ENCODE results near the gene DDI2.
"Not testable (repeated sequence)": the region's sequence is repeated elsewhere in the genome, so short reads cannot be mapped to it uniquely, and the experiment has no call there.

The DDI2 gene

DNA sequence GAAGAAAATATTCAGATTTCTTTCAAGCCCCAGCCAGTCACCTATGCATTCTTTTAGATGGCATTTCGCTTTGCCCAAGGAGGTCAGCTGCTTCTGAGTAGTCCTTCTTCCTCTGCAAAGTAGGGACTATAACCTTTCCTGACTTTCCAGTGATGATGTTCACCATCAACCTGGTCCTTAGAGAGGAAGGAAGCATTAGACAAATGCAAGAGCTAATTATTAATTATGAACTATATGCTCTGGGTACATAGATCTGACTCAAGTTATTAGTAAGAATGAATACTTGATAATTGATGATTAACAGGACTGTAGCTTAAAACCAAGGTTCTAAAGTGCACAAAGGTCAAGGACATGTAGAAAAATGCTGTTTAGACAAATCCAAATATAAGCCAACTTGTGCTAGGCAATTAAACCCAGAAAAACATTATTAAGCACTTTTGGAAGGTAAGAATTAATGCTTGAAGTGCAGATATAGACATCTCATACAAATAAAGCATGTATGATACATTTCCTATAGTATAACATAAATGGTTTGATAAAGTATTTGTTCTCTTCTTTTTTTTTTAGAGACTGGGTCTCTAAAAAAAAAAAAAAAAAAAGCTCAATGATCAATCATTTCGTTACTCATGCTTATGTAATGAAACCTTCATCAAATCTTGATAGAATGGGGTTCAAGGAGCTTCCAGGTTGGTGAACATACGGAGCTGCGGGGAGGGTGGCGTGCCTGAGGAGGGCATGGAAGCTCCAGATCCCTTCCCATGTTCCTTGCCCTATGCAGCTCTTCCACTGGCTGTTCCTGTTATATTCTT lies 21.2 kb upstream of the DDI2 start:
- H3K9me3 Mint-ChIP-seq, result no peaks in the 10 kb centered on the region
- no peak for ATAC-seq

DNA sequence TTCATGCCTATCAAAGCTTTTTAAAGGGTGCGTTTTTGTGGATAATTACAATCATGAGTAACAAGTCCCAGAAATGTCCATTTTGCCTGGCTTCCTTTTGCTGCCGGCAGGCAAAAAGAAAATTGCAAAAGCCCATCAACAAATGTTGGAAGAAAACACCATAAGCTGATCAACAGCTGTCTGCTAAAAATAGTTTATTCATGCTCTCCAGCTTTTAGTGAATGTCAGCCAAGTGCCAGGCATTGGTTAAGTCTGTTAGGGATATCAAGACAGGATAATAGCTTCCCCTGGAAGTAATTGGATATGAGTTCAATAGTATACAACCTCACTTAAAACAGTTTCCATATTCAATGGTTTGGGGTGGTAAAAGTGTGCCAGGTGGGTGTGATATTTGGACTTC lies 18.8 kb upstream of the DDI2 start:
- Mint-ChIP-seq H3K4me1 (peaks cover 8% of the 10 kb centered on the region), H3K4me3 (no peak overlapping the region), H3K27me3 (no peaks in the 10 kb centered on the region), H3K9me3 (no peaks in the 10 kb centered on the region), H3K27ac (no peak overlapping the region)
- DNase-seq (no peak), ATAC-seq (no peak)

More for the DNA sequence above, 21.2 kb upstream of the DDI2 start:
- no peak for DNase-seq
- H3K27ac Mint-ChIP-seq, result no peak overlapping the region
- no peaks in the 10 kb centered on the region for H3K4me1 Mint-ChIP-seq
- no peak overlapping the region for H3K4me3 Mint-ChIP-seq
- no peaks in the 10 kb centered on the region for H3K27me3 Mint-ChIP-seq

DNA sequence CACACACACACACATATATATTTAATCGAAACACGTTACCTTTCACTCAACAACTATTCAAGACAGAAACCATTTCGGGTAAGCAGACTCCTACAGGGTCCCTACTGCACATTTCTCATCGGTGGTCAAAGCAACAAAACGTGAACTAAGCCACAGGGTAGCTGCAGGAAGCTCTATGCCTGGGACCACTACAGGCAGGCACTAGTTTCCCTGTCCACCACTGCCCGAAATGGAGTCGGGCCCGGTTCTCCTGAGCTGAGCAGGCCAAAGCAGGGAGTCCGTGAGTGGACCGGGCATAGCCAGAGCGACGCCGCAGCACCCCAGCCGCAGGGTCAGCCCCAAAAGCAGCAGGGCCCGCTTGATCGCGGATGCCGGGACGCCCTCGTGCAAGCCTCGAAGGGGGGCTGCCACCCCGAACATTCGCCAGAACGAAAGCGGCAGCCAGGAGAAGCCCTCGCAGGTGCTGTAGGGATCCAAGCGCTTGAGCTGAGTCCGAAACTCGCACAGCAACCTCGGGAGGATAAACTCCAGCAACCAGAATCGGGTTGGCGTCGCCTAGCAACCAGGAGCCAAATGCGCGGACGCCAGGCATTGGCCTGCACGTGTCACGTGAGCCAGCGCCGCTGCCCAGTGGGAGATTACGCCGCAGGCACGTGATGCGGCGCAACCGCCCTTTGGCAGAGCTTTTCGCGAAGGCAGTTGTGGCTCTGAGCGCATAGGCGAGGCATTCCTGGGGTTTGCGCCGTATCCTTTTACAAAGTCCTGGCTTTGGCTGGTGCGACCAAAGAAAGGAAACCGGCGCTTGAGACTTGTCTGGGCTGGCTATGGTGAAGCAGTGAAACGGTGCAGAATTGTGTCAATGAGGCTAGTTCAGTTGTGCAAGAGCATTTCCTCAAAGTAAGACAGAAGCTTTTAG lies 13.9 kb upstream of the DDI2 start:
- DNase-seq (peak; percentile 87 to 93), ATAC-seq (peak; percentile 99)
- H3K9me3 Mint-ChIP-seq, result no peaks in the 10 kb centered on the region
- no peaks in the 10 kb centered on the region for H3K27me3 Mint-ChIP-seq
- H3K4me3 Mint-ChIP-seq, result peak overlapping the region; percentile 88 to 92
- H3K27ac Mint-ChIP-seq, result peak overlapping the region; percentile 9 to 82
- peaks cover 20% of the 10 kb centered on the region for H3K4me1 Mint-ChIP-seq

- peak overlapping the region; percentile 88 to 92 for H3K4me3 Mint-ChIP-seq
- not testable (repeated sequence) for H3K9me3 Mint-ChIP-seq, DNase-seq, ATAC-seq, H3K27me3 Mint-ChIP-seq
- peaks cover 20% of the 10 kb centered on the region for H3K4me1 Mint-ChIP-seq
- peak overlapping the region; percentile 42 to 58 for H3K27ac Mint-ChIP-seq
Measured at GRCh38 chr1:15603966-15604282, 13.3 kb upstream of the DDI2 start.

- peak overlapping the region in 1 of 2 donors; percentile 92 for H3K4me3 Mint-ChIP-seq
- DNase-seq, result not testable (repeated sequence)
Measured at GRCh38 chr1:15604400-15604799, 12.9 kb upstream of the DDI2 start.

GRCh38 chr1:15605398-15606383 lies 11.6 kb upstream of the DDI2 start:
- H3K27me3 Mint-ChIP-seq, result no peaks in the 10 kb centered on the region
- DNase-seq (no peak), ATAC-seq (no peak)
- no peak overlapping the region for H3K4me3 Mint-ChIP-seq
- no peaks in the 10 kb centered on the region for H3K9me3 Mint-ChIP-seq
- H3K27ac Mint-ChIP-seq, result no peak overlapping the region
- peaks cover 20% of the 10 kb centered on the region for H3K4me1 Mint-ChIP-seq

More at GRCh38 chr1:15604400-15604799, 12.9 kb upstream of the DDI2 start:
- H3K4me1 Mint-ChIP-seq, result peaks cover 20% of the 10 kb centered on the region
- H3K27ac Mint-ChIP-seq, H3K27me3 Mint-ChIP-seq, H3K9me3 Mint-ChIP-seq, ATAC-seq: not testable (repeated sequence)

- Mint-ChIP-seq H3K4me1 (peaks cover under 1% of the 10 kb centered on the region), H3K9me3 (no peaks in the 10 kb centered on the region), H3K4me3 (no peak overlapping the region), H3K27me3 (no peaks in the 10 kb centered on the region), H3K27ac (no peak overlapping the region)
- ATAC-seq, result no peak
- no peak for DNase-seq
Measured at GRCh38 chr1:15609631-15610030, 7.6 kb upstream of the DDI2 start.

DNA sequence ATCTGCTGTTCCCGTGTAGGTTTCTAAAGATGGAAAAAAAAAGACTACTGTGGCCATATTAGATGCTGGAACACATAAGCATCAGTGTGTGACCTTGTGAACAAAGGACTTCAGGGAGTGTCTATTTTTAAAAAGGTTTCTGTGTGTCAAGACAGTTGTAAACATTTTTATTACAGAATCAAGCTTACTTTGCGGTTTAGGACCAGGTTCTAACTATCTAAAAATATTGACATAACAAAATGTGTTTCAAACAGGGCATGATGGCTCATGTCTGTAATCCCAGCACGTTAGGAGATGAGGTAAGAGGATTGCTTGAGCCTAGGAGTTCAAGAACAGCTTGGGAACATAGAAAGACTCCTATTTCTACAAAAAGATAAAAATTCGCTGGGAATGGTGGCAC lies 7.1 kb upstream of the DDI2 start:
- DNase-seq (no peak), ATAC-seq (no peak)
- H3K4me1 Mint-ChIP-seq, result no peaks in the 10 kb centered on the region
- no peaks in the 10 kb centered on the region for H3K27me3 Mint-ChIP-seq
- H3K27ac Mint-ChIP-seq, result no peak overlapping the region
- no peak overlapping the region for H3K4me3 Mint-ChIP-seq
- H3K9me3 Mint-ChIP-seq, result no peaks in the 10 kb centered on the region

GRCh38 chr1:15616373-15617172 lies 685 bp upstream of the DDI2 start:
- peak; percentile 60 for ATAC-seq
- Mint-ChIP-seq H3K4me1 (peaks cover 40% of the 10 kb centered on the region), H3K9me3 (no peaks in the 10 kb centered on the region), H3K27me3 (no peaks in the 10 kb centered on the region), H3K4me3 (peak overlapping the region; percentile 90 to 94), H3K27ac (peak overlapping the region; percentile 96)
- peak in 1 of 2 donors; percentile 4 for DNase-seq

DNA sequence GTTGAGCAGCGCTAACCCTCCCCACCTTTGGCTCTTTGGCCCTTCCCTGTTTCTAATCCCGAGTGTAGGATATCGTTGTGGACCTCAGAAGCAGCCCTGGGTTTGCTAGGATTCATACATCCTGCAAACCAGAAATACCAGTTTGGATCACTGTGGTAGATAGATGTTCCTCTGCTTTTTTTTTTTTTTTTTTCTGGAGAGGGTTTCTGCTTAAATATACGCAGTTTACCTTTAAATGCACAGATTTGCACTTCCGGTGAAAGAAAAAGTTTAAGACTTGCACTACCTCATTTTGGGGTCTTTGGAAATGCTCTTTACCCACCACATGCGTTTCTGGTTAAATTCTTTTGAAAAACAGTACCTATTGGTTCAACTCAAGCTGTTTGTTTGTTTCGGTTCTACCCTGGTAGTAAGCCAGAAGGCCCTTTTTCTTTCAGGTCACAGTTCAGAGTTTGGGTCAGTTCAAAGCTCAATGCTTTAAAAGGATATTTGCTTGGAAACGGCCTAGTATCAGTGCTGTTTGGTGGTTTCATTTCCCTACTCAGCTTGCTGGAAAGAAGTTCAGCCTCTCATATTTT lies 908 bp downstream of the DDI2 start:
- H3K4me3 Mint-ChIP-seq, result peak overlapping the region; percentile 90 to 94
- H3K27ac Mint-ChIP-seq, result peak overlapping the region; percentile 95 to 96
- no peak for DNase-seq
- H3K4me1 Mint-ChIP-seq, result peaks cover 56% of the 10 kb centered on the region
- no peaks in the 10 kb centered on the region for H3K9me3 Mint-ChIP-seq
- H3K27me3 Mint-ChIP-seq, result no peaks in the 10 kb centered on the region
- ATAC-seq, result no peak

GRCh38 chr1:15618655-15619525 lies 1.6 kb downstream of the DDI2 start:
- peak overlapping the region; percentile 95 to 96 for H3K27ac Mint-ChIP-seq
- H3K9me3 Mint-ChIP-seq, result no peaks in the 10 kb centered on the region
- no peak for ATAC-seq
- peak overlapping the region; percentile 90 to 94 for H3K4me3 Mint-ChIP-seq
- no peaks in the 10 kb centered on the region for H3K27me3 Mint-ChIP-seq
- peaks cover 60% of the 10 kb centered on the region for H3K4me1 Mint-ChIP-seq
- no peak for DNase-seq

DNA sequence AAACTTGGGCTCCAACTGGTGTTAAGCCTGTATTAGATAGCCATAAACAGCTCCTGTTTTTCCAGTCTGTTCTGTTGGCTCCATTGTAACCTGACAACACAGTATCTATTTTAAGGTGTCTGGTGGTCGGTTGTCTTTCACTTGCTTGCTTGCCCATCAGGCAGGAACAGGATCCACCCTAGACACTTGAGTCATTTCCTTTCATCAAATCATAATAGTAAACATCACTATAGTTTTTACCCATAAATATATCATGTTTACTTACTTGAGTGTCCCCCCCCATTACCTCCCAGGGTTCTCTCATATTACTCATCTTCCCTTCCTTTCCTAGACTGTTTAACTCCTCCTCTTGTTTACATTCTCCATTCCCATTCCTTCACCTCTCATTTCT lies 2.9 kb downstream of the DDI2 start:
- Mint-ChIP-seq H3K27me3 (no peaks in the 10 kb centered on the region), H3K27ac (peak overlapping the region in 1 of 2 donors; percentile 57), H3K9me3 (no peaks in the 10 kb centered on the region), H3K4me3 (peak overlapping the region; percentile 13 to 25), H3K4me1 (peaks cover 73% of the 10 kb centered on the region)
- DNase-seq (no peak), ATAC-seq (no peak)

DNA sequence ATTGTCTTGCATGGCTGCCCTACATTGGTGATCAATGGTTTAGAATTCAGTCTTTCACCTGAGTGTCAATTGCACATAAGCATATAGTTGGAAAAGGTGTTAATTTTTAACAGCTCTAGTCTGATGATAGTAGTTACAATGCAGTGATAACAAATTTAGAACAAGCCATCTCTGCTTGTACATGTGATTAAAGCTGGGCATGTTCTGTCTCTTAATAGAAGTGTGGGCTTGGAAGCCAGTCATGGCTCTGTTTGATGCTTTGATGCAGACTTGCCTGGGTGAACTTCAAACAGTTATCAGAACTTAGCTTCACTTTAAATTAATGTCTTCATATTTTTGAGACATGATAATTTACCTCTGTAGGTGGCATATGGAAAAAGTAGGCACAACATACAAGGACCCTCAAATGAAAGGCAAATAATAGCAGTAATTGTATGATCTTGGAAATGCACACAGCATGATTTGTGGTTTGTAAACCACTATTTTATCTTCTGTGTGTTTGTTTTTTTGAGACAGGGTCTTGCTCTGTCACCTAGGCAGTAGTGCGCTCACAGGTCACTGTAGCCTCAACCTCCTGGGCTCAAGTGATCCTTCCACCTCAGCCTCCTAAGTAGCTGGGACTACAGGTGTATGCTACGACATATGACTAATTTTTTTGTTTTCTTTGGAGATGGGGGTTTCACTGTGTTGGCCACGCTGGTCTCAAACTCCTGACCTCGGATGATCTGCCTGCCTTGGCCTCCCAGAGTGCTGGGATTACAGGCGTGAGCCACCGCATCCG lies 3.8 kb downstream of the DDI2 start:
- Mint-ChIP-seq H3K4me3 (no peak overlapping the region), H3K4me1 (peaks cover 78% of the 10 kb centered on the region), H3K27me3 (no peaks in the 10 kb centered on the region), H3K27ac (no peak overlapping the region), H3K9me3 (no peaks in the 10 kb centered on the region)
- ATAC-seq (no peak), DNase-seq (no peak)
